Fibroblast of pulmonary artery (primary cell): ENCODE data around the gene GARNL3.

Source experiments
- DNase-seq: peaks from one replicate; pipeline ENCODE4 v3.0.0-alpha.2; 2010; ENCODE audit warnings: low read depth
- H3K4me3 ChIP-seq: replicated peaks from 2 replicates; pipeline ENCODE4 v1.5.1; 2011; ENCODE audit warnings: low read depth, mild to moderate bottlenecking, control low read depth, low read length, moderate library complexity
- TF ChIP-seq, protein P1 (sequence below): IDR thresholded peaks from 2 replicates; pipeline ENCODE4 v1.5.1; 2011; ENCODE audit warnings: mild to moderate bottlenecking, control low read depth, low read length, inconsistent platforms; ENCODE audit errors: missing control alignments

The GARNL3 gene

DNA sequence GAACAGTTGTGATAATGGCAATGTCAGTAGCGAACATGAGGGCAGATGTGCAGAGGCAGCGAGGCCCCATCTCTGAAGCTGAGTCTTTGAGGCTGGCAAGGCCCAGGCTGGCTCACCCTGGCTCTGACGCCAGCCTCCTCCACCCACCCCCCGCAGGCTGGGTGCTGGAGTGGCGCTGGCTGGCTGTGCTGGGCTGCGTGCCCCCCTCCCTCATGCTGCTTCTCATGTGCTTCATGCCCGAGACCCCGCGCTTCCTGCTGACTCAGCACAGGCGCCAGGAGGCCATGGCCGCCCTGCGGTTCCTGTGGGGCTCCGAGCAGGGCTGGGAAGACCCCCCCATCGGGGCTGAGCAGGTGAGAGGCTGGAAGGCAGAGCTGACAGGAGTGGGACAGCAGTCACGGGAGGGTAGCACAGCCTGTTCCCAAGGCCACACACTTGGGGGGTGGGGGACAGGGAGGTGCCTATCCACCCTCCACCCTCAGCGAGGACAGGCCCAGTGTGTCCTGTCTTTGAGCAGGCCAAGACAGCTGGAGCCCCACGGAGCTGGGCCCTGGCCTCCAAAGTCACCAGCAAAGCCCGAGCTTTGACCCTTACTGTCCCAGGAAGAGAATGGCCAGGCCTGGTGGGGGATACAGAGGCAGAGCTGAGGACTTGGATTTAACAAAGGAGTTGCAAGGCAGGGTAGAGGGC lies 138.0 kb downstream of the GARNL3 start:
- TF ChIP-seq, protein P1, sequence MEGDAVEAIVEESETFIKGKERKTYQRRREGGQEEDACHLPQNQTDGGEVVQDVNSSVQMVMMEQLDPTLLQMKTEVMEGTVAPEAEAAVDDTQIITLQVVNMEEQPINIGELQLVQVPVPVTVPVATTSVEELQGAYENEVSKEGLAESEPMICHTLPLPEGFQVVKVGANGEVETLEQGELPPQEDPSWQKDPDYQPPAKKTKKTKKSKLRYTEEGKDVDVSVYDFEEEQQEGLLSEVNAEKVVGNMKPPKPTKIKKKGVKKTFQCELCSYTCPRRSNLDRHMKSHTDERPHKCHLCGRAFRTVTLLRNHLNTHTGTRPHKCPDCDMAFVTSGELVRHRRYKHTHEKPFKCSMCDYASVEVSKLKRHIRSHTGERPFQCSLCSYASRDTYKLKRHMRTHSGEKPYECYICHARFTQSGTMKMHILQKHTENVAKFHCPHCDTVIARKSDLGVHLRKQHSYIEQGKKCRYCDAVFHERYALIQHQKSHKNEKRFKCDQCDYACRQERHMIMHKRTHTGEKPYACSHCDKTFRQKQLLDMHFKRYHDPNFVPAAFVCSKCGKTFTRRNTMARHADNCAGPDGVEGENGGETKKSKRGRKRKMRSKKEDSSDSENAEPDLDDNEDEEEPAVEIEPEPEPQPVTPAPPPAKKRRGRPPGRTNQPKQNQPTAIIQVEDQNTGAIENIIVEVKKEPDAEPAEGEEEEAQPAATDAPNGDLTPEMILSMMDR, result no peak
- H3K4me3 ChIP-seq, result no peak overlapping the region
- no peak for DNase-seq

- TF ChIP-seq, protein P1, result no peak
- no peak overlapping the region for H3K4me3 ChIP-seq
- DNase-seq, result no peak
Observed at GRCh38 chr9:127403507-127404192, 139.1 kb downstream of the GARNL3 start.

- TF ChIP-seq, protein P1, result no peak
- H3K4me3 ChIP-seq, result no peak overlapping the region
- DNase-seq, result no peak
Observed at GRCh38 chr9:127404631-127405030, 140.1 kb downstream of the GARNL3 start.

DNA sequence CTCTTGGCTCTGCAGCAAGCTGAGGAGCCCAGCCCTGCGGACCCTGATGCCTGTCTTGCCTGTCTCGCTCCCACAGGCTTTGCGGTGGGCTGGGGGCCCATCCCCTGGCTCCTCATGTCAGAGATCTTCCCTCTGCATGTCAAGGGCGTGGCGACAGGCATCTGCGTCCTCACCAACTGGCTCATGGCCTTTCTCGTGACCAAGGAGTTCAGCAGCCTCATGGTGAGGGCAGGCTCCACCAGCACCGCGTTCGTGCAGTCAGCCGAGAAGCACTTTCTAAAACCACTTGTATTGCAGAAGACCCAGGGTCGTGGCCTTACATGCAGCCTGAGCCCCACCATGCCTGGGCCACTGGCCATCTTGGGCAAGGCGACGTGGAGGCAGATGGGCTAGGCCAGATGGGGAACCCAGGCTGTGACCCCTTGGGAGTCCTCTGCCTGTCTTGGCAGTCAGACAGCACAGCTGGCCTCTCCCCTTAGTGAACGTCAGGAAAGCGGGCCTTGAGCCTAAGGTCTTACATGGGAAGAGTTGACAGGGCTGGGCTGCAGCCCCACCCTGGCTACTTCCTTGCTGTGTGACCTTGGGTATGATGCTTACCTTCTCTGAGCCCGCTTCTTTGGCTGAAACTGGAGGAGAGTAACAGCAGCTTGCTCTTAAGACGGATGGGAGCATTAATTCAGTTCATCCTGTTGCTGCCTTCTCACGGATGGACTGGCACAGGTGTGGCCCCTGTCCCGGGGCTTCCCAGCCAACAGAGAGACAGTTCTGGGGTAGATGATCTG lies 141.0 kb downstream of the GARNL3 start:
- DNase-seq, result no peak

GRCh38 chr9:127406799-127407491 lies 142.4 kb downstream of the GARNL3 start:
- no peak overlapping the region for H3K4me3 ChIP-seq
- TF ChIP-seq, protein P1, result no peak
- DNase-seq, result no peak

More for the DNA sequence above, 141.0 kb downstream of the GARNL3 start:
- no peak overlapping the region for H3K4me3 ChIP-seq
- TF ChIP-seq, protein P1, result no peak

GRCh38 chr9:127407492-127407843 lies 142.9 kb downstream of the GARNL3 start:
- TF ChIP-seq, protein P1, result no peak
- no peak for DNase-seq
- H3K4me3 ChIP-seq, result no peak overlapping the region
